Measurements from ENCODE around the gene DNAJC16.

- TF ChIP-seq TAF1 (IDR thresholded peaks at IDR 0.05; ENCODE audit: borderline replicate concordance, insufficient read depth, low read length): no peak
- no peak for TF ChIP-seq REST (IDR thresholded peaks at IDR 0.05; ENCODE audit: insufficient read depth in 1 of 2, low read depth in 2 of 2, low read length in 2 of 2)
Observed at GRCh38 chr1:15620902-15621682, 94.4 kb downstream of the DNAJC16 start.

Data from PFSK-1 (cell line).